Activated CD8-positive, alpha-beta memory T cell treated with anti-CD3 and anti-CD28 coated beads, Interleukin-2, amount 10 ng/mL, durations not matched to agents 7 days and 5 days (primary cell): Measurements from ENCODE around the gene SLC30A10. TPM values are rescaled to one million over a fixed set of nuclear protein-coding genes. Genes with fewer than 3 reads are reported as not detected.
"Not testable (repeated sequence)": the region's sequence is repeated elsewhere in the genome, so short reads cannot be mapped to it uniquely, and the experiment has no call there.

Source experiments
- ATAC-seq: fragments of 150-1000 bp; cut with Tn5 transposase; one replicate; pipeline ENCODE4 v1.10.0; 2021; ENCODE audit warnings: moderate library complexity
- CTCF ChIA-PET: fragments of 350-600 bp; sonication (Branson Sonifier 250); formaldehyde crosslinking; loops from one replicate; lab custom pipeline; 2021; ENCODE audit warnings: antibody characterized with exemption; lab: Charles Lee
- DNase-seq: peaks from one replicate; pipeline ENCODE4 v3.0.0-alpha.2; 2020
- H3K27ac Mint-ChIP-seq: one replicate; pipeline ENCODE4 v1.8.0; 2021; ENCODE audit warnings: mild to moderate bottlenecking, mixed read lengths
- H3K27me3 Mint-ChIP-seq: one replicate; pipeline ENCODE4 v1.8.0; 2021; ENCODE audit warnings: mixed read lengths
- H3K36me3 Mint-ChIP-seq: one replicate; pipeline ENCODE4 v1.8.0; 2021; ENCODE audit warnings: mild to moderate bottlenecking, mixed read lengths
- H3K4me1 Mint-ChIP-seq: one replicate; pipeline ENCODE4 v1.8.0; 2021; ENCODE audit warnings: mixed read lengths
- H3K4me3 Mint-ChIP-seq: one replicate; pipeline ENCODE4 v1.8.0; 2021; ENCODE audit warnings: mild to moderate bottlenecking, moderate library complexity, mixed read lengths
- H3K9me3 Mint-ChIP-seq: one replicate; pipeline ENCODE4 v1.8.0; 2022; ENCODE audit warnings: low read depth, mixed read lengths
- total RNA-seq, 2 experiments: library from RNA; stranded (reverse); gene quantifications; one replicate each; pipeline ENCODE4 v1.2.3, GENCODE V29; 2021

SLC30A10 gene
- total RNA-seq, 2 experiments from 2014 or later, result not detected

DNA sequence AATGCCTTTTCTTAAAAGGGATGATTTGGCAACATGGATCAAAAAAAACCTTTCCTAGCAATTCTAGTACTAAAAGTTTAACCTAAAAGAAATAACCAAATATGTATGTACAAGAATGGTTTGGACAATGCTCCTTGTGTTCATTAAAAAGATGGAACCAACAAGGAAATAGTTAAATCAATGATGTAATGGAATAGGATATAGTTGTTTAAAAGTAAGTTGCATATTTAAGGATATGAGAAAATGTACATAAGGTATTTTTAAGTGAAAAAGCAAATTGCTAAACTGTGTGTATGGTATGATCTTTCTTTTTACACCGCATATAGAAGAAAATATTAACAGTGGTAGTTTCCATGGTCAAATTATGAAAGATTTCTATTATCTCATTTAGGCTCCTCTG, 12.1 kb downstream of the SLC30A10 start:
- ATAC-seq (no peak), DNase-seq (no peak)
- no peak overlapping the region for H3K4me3 Mint-ChIP-seq
- no peaks in the 10 kb centered on the region for H3K4me1 Mint-ChIP-seq
- CTCF ChIA-PET, result no interaction called here
- H3K27ac Mint-ChIP-seq, result no peak overlapping the region
- H3K27me3 Mint-ChIP-seq, result peaks cover 11% of the 10 kb centered on the region
- no peaks in the 10 kb centered on the region for H3K9me3 Mint-ChIP-seq
- H3K36me3 Mint-ChIP-seq, result no peaks in the 10 kb centered on the region

DNA sequence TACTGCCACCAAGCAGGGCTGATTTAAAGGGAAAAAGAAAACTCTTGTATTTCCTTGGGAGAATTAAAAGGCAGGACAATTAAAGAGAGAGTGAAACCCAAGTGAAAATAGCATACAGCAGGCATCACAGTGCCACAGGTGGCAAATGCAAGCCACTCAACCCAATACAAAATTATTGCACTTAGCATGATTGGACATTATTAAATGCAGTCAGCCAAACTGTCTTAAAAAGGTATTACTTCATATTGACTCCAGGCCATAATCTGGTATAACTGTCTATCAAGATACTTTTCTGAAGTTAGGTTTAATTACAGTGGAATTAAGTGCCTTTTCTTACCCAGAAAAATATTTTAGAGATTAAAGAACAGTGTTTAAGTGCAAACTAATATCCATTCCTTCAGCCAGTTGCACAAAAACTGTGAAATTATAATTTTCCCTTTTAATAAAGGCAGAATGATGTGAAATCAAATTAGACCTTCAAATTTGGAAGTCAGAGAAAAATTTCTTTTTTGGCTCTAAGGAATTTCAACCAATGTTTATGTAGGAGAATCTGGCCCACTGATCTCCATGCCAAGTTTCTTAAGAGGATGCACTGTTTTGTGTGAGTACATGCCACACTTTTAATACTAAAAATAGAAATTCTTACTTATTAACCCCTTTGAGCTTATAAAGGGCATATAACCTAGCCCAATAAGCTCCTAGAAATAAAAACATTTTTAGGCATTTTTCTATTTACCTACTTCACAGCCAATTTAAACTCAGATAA, 15.2 kb downstream of the SLC30A10 start:
- Mint-ChIP-seq H3K9me3 (no peaks in the 10 kb centered on the region), H3K36me3 (no peaks in the 10 kb centered on the region), H3K27me3 (peaks cover 10% of the 10 kb centered on the region), H3K4me3 (no peak overlapping the region), H3K4me1 (no peaks in the 10 kb centered on the region), H3K27ac (no peak overlapping the region)
- ATAC-seq (no peak), DNase-seq (no peak)
- CTCF ChIA-PET, result no interaction called here

GRCh38 chr1:219910716-219911115, 17.6 kb downstream of the SLC30A10 start:
- no peak for DNase-seq
- Mint-ChIP-seq H3K36me3 (no peaks in the 10 kb centered on the region), H3K27me3 (peaks cover 7% of the 10 kb centered on the region), H3K9me3 (no peaks in the 10 kb centered on the region), H3K4me1 (peaks cover 9% of the 10 kb centered on the region), H3K27ac (no peak overlapping the region), H3K4me3 (no peak overlapping the region)
- CTCF ChIA-PET, result no interaction called here
- ATAC-seq, result no peak

- no peak overlapping the region for H3K27ac Mint-ChIP-seq
- H3K27me3 Mint-ChIP-seq, result peaks cover 4% of the 10 kb centered on the region
- H3K4me1 Mint-ChIP-seq, result peaks cover 9% of the 10 kb centered on the region
- no peaks in the 10 kb centered on the region for H3K36me3 Mint-ChIP-seq
- no peak overlapping the region for H3K4me3 Mint-ChIP-seq
- CTCF ChIA-PET, result no interaction called here
- ATAC-seq, result no peak
- no peaks in the 10 kb centered on the region for H3K9me3 Mint-ChIP-seq
- no peak for DNase-seq
These were observed 18.9 kb downstream of the SLC30A10 start for GRCh38 chr1:219909476-219909875.

GRCh38 chr1:219908170-219908569, 20.2 kb downstream of the SLC30A10 start:
- H3K27ac Mint-ChIP-seq, result no peak overlapping the region
- H3K4me3 Mint-ChIP-seq, result no peak overlapping the region
- H3K36me3 Mint-ChIP-seq, result no peaks in the 10 kb centered on the region
- H3K9me3 Mint-ChIP-seq, result no peaks in the 10 kb centered on the region
- peaks cover 9% of the 10 kb centered on the region for H3K4me1 Mint-ChIP-seq
- DNase-seq (no peak), ATAC-seq (no peak)
- CTCF ChIA-PET, result interaction anchor here (0.9 kb wide), 1 partner anchor 13 kb away, joined by 3 read pairs; no protein-coding TSS in a partner anchor
- peaks cover 4% of the 10 kb centered on the region for H3K27me3 Mint-ChIP-seq

- Mint-ChIP-seq H3K4me1 (peaks cover 9% of the 10 kb centered on the region), H3K27me3 (peaks cover 2% of the 10 kb centered on the region), H3K27ac (no peak overlapping the region), H3K4me3 (no peak overlapping the region), H3K36me3 (no peaks in the 10 kb centered on the region), H3K9me3 (no peaks in the 10 kb centered on the region)
- no peak for DNase-seq
- no peak for ATAC-seq
- CTCF ChIA-PET, result interaction anchor here (0.9 kb wide), 1 partner anchor 13 kb away, joined by 3 read pairs; no protein-coding TSS in a partner anchor
These were observed 20.6 kb downstream of the SLC30A10 start for GRCh38 chr1:219907772-219908070.

GRCh38 chr1:219906924-219907771, 21.2 kb downstream of the SLC30A10 start:
- Mint-ChIP-seq H3K4me1 (peaks cover 9% of the 10 kb centered on the region), H3K9me3 (no peaks in the 10 kb centered on the region), H3K27ac (no peak overlapping the region), H3K27me3 (no peaks in the 10 kb centered on the region), H3K36me3 (no peaks in the 10 kb centered on the region), H3K4me3 (no peak overlapping the region)
- ATAC-seq (no peak), DNase-seq (no peak)
- CTCF ChIA-PET, result no interaction called here

- DNase-seq, H3K4me1 Mint-ChIP-seq, H3K36me3 Mint-ChIP-seq, CTCF ChIA-PET, H3K27me3 Mint-ChIP-seq, H3K27ac Mint-ChIP-seq, ATAC-seq, H3K9me3 Mint-ChIP-seq, H3K4me3 Mint-ChIP-seq: not testable (repeated sequence)
These were observed 21.8 kb downstream of the SLC30A10 start for GRCh38 chr1:219906565-219906923.

DNA sequence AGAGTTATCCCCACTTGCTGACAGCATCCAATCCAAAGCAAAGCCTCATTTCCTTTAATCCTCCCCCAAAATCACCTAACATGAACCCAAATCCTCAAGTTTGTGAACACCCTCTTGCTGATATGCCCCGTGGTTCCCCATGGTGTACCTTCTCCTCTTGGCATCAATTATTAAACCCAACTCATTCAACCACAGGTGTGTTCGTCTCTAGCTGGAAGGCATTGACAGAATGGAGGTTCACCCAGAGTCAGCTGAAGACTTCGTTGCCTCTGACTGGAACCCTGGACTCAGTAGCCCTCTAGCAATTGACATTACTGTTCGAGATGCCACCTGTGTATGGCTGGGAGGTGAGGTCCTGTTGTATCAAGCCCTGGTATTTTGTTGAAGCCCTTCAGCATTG, 22.8 kb downstream of the SLC30A10 start:
- DNase-seq (no peak), ATAC-seq (no peak)
- no peaks in the 10 kb centered on the region for H3K27me3 Mint-ChIP-seq
- no peak overlapping the region for H3K4me3 Mint-ChIP-seq
- CTCF ChIA-PET, result no interaction called here
- no peaks in the 10 kb centered on the region for H3K36me3 Mint-ChIP-seq
- H3K9me3 Mint-ChIP-seq, result no peaks in the 10 kb centered on the region
- H3K4me1 Mint-ChIP-seq, result peaks cover 9% of the 10 kb centered on the region
- H3K27ac Mint-ChIP-seq, result no peak overlapping the region

GRCh38 chr1:219904934-219905333, 23.4 kb downstream of the SLC30A10 start:
- Mint-ChIP-seq H3K9me3 (no peaks in the 10 kb centered on the region), H3K4me3 (no peak overlapping the region)

DNA sequence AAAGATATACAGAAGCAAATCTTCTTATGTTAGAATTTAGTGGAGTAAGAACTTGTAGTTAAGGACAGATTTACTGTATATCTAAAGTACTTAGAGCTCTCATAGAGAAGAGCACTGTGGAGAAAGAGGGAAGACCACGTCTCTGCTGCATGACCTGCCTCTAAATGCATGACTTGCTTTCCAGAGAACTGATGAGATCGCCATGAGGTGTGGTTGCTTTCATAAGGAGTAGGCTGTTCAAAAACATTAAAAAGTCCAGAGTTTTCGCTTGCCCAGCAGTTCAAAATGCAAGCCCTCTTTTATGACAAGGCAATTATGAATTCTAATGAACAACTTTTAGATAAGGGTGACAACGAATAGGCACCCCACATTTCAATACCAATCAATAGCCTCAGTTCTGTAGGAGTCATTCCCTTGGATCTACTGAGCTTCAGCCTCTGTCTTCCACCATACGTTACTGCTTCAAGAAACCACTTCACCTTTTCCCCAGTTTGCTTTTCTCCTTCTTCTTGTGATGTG, 24.9 kb downstream of the SLC30A10 start:
- Mint-ChIP-seq H3K4me3 (no peak overlapping the region), H3K9me3 (no peaks in the 10 kb centered on the region), H3K27me3 (no peaks in the 10 kb centered on the region), H3K27ac (no peak overlapping the region), H3K4me1 (peaks cover 9% of the 10 kb centered on the region), H3K36me3 (no peaks in the 10 kb centered on the region)
- CTCF ChIA-PET, result no interaction called here
- DNase-seq (no peak), ATAC-seq (no peak)

More at GRCh38 chr1:219904934-219905333, 23.4 kb downstream of the SLC30A10 start:
- ATAC-seq (no peak), DNase-seq (no peak)
- CTCF ChIA-PET, result no interaction called here
- no peak overlapping the region for H3K27ac Mint-ChIP-seq
- no peaks in the 10 kb centered on the region for H3K27me3 Mint-ChIP-seq
- H3K4me1 Mint-ChIP-seq, result peaks cover 9% of the 10 kb centered on the region
- H3K36me3 Mint-ChIP-seq, result no peaks in the 10 kb centered on the region

- H3K27ac Mint-ChIP-seq, result no peak overlapping the region
- no peaks in the 10 kb centered on the region for H3K36me3 Mint-ChIP-seq
- H3K9me3 Mint-ChIP-seq, result no peaks in the 10 kb centered on the region
- H3K4me3 Mint-ChIP-seq, result no peak overlapping the region
- peaks cover 9% of the 10 kb centered on the region for H3K4me1 Mint-ChIP-seq
- ATAC-seq, result no peak
- DNase-seq, result no peak
- H3K27me3 Mint-ChIP-seq, result no peaks in the 10 kb centered on the region
- CTCF ChIA-PET, result no interaction called here
These were observed 25.4 kb downstream of the SLC30A10 start for GRCh38 chr1:219902951-219903350.

- CTCF ChIA-PET, result no interaction called here
- no peak overlapping the region for H3K4me3 Mint-ChIP-seq
- H3K27me3 Mint-ChIP-seq, result peaks cover under 1% of the 10 kb centered on the region
- DNase-seq (no peak), ATAC-seq (no peak)
- no peaks in the 10 kb centered on the region for H3K36me3 Mint-ChIP-seq
- H3K27ac Mint-ChIP-seq, result no peak overlapping the region
- no peaks in the 10 kb centered on the region for H3K4me1 Mint-ChIP-seq
- H3K9me3 Mint-ChIP-seq, result no peaks in the 10 kb centered on the region
These were observed 27.5 kb downstream of the SLC30A10 start for GRCh38 chr1:219900882-219901281.

- Mint-ChIP-seq H3K36me3 (no peaks in the 10 kb centered on the region), H3K4me3 (no peak overlapping the region), H3K4me1 (no peaks in the 10 kb centered on the region), H3K9me3 (no peaks in the 10 kb centered on the region), H3K27me3 (peaks cover 4% of the 10 kb centered on the region), H3K27ac (no peak overlapping the region)
- DNase-seq, result no peak
- CTCF ChIA-PET, result no interaction called here
- ATAC-seq, result no peak
These were observed 28.2 kb downstream of the SLC30A10 start for GRCh38 chr1:219900201-219900600.
